Neural progenitor cell (in vitro differentiated cells): ENCODE results near the gene SLC27A1.

Source experiments
- CTCF ChIP-seq: fragments of 200-600 bp; sonication (generic); IDR thresholded peaks from 2 replicates; pipeline ENCODE4 v1.5.1; 2017; ENCODE audit warnings: antibody characterized with exemption, mild to moderate bottlenecking
- EZH2 ChIP-seq: fragments of 200-600 bp; sonication (generic); IDR thresholded peaks from 2 replicates; pipeline ENCODE4 v1.6.1; 2017; ENCODE audit warnings: antibody characterized with exemption, mild to moderate bottlenecking, moderate library complexity

- TF ChIP-seq CTCF (no peak), EZH2 (no peak)
These were observed 12.7 kb upstream of the SLC27A1 start for GRCh38 chr19:17457616-17458015.
